Ureter (tissue), 1 donor: ENCODE results near the gene ENOX1. TPM values are rescaled to one million over a fixed set of nuclear protein-coding genes. Genes with fewer than 3 reads are reported as not detected.

Source experiments
- DNase-seq: peaks from one replicate; pipeline ENCODE4 v3.0.0-alpha.2; 2020; ENCODE audit warnings: low spot score
- total RNA-seq: library from RNA; stranded (reverse); gene quantifications from one replicate; pipeline ENCODE4 v1.2.4, GENCODE V29; 2023
- donor health status: DM: yes; HTN: yes; CAD: no.

Gene ENOX1
- total RNA-seq, 1 donor from 2014 or later: 7.1 TPM

- no peak for DNase-seq
Observed at GRCh38 chr13:43487461-43487860, 299.3 kb downstream of the ENOX1 start.

GRCh38 chr13:43484432-43485225 lies 302.1 kb downstream of the ENOX1 start:
- no peak for DNase-seq

- DNase-seq: no peak
Observed at GRCh38 chr13:43483930-43484329, 302.8 kb downstream of the ENOX1 start.

- no peak for DNase-seq
Observed at GRCh38 chr13:43482641-43483040, 304.1 kb downstream of the ENOX1 start.

- DNase-seq: no peak
Observed at GRCh38 chr13:43482026-43482425, 304.7 kb downstream of the ENOX1 start.

- no peak for DNase-seq
Observed at GRCh38 chr13:43478902-43479301, 307.9 kb downstream of the ENOX1 start.

- no peak for DNase-seq
Observed at GRCh38 chr13:43478211-43478610, 308.6 kb downstream of the ENOX1 start.

GRCh38 chr13:43475140-43475539 lies 311.6 kb downstream of the ENOX1 start:
- DNase-seq: no peak

- DNase-seq: no peak
Observed at GRCh38 chr13:43473437-43473836, 313.3 kb downstream of the ENOX1 start.

GRCh38 chr13:43472980-43473379 lies 313.8 kb downstream of the ENOX1 start:
- no peak for DNase-seq

- DNase-seq: no peak
Observed at GRCh38 chr13:43472339-43472738, 314.4 kb downstream of the ENOX1 start.

GRCh38 chr13:43470610-43471009 lies 316.2 kb downstream of the ENOX1 start:
- DNase-seq: no peak

GRCh38 chr13:43469791-43470190 lies 317.0 kb downstream of the ENOX1 start:
- DNase-seq: no peak

GRCh38 chr13:43464578-43465264 lies 322.1 kb downstream of the ENOX1 start:
- DNase-seq: no peak

- DNase-seq: no peak
Observed at GRCh38 chr13:43448605-43449336, 338.0 kb downstream of the ENOX1 start.

GRCh38 chr13:43446126-43446525 lies 340.6 kb downstream of the ENOX1 start:
- no peak for DNase-seq

- DNase-seq: no peak
Observed at GRCh38 chr13:43445668-43446067, 341.1 kb downstream of the ENOX1 start.

GRCh38 chr13:43444081-43444480 lies 342.7 kb downstream of the ENOX1 start:
- DNase-seq: no peak

GRCh38 chr13:43441899-43442499 lies 344.8 kb downstream of the ENOX1 start:
- DNase-seq: no peak

GRCh38 chr13:43441464-43441863 lies 345.3 kb downstream of the ENOX1 start:
- DNase-seq: no peak

- no peak for DNase-seq
Observed at GRCh38 chr13:43434191-43434590, 352.6 kb downstream of the ENOX1 start.

GRCh38 chr13:43433691-43434141 lies 353.1 kb downstream of the ENOX1 start:
- DNase-seq: no peak
